GM21526 (cell line): ENCODE data around the gene MBOAT2.
"Not testable (repeated sequence)": the region's sequence is repeated elsewhere in the genome, so short reads cannot be mapped to it uniquely, and the experiment has no call there.

Source experiments
- ATAC-seq: cut with Tn5 transposase; IDR thresholded peaks from one replicate; pipeline ENCODE4 v1.9.1; 2021; ENCODE audit warnings: moderate library complexity; ENCODE audit not compliant: unreplicated experiment, low FRiP score

MBOAT2 gene

DNA sequence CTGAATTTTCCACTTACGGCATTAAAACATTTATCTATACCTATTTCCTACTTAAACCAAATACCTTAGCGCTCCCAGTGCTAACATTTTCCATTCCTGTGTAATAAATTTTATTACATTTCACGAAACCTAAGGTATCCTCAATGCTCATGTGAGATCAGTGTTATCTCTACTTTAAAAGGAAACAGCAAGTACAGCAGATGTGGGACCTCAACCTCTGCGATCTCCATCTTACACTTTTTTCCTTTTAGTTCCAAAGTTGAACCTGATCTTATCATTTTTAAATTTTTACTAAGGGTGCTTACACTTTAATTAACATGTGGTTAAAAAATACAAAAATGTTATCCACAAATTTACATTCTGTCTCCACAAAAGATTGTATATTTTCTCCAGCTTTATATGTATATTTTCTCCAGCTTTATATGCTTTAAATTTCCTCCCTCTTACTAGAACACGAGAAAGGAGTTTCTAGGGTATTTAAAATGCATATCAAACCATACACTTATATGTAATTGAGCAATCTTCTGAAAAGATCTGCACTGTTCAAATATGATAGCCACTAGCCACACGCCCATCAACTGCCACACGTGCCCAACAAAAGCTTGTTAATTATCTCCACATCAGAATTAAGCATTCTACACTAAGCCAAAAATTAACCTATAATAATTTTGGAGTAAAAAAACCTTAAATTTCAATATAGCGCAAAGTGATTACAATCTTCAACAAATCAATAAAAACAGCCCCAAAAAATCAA lies 38.1 kb downstream of the MBOAT2 start:
- no peak for ATAC-seq

DNA sequence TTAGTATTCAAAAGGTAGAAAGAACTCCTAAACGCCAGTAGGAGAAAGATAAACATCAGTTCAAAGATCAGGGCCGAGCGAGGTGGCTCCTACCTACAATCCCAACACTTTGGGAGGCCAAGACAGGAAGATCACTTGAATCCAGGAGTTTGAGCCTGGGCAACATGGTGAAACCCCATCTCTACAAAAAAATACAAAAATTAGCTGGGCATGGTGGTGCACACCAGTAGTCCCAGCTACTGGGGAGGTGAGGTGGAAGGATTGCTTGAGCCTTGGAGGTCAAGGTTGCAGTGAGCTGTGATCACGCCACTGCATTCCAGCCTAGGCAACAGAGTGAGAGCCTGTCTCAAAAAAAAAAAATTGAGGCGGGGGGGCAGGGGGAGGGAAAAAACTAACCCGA lies 40.6 kb downstream of the MBOAT2 start:
- no peak for ATAC-seq

DNA sequence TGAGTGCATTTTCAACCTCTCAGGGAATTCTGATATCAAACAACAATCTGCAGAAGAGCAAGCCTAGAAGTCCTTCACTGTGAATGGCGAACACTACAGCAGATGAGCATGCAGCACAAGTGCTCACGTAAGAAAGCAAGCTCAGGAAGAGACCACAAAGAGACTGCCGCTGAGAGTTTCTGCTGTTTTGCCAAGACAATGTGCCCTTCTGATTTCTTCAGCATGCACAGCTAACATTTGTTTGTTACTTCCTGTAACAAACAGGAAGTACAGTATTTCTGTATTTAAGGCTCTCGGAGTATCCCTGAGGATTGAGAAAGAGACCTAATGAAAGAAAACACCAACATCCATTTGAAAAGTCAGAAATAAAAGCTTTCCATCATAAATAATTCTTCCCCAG lies 45.9 kb downstream of the MBOAT2 start:
- ATAC-seq = no peak

DNA sequence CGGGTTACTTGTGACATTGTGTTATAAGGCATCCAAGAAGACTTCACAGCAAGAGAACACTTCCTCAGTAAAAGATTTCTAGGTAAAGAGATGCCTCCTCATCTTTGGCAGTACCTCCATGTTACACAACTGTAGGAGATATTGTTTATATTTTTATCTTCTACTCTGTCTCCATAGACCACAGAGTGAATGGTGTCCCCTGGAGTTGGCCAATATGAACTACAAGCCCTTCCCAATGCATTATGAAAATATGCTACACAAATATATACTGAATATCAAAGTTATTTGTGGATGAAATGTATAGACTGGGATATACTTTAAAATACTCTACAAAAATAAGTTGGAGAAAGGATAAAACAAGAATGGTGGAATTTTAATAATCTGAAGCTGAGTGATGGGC lies 46.7 kb downstream of the MBOAT2 start:
- no peak for ATAC-seq

DNA sequence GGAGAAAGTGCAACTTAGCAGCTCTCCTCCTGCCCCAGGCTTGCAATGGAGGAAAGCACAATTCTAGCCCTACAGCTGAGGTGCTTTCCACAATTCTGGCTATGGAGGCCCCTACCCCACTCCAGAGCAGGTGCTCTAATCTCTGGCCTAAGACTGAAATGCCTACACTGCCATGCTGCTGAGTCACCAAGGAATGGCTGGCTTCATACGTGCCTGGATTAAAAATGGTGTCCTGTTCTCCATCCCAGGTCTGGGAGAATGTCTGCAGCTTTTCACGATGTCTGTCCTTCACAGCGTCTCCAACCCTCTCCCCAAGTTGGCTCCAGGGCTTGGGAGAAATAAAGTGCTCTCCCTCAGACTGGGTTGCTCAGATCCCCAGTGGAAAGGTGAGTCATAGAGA lies 48.5 kb downstream of the MBOAT2 start:
- no peak for ATAC-seq

DNA sequence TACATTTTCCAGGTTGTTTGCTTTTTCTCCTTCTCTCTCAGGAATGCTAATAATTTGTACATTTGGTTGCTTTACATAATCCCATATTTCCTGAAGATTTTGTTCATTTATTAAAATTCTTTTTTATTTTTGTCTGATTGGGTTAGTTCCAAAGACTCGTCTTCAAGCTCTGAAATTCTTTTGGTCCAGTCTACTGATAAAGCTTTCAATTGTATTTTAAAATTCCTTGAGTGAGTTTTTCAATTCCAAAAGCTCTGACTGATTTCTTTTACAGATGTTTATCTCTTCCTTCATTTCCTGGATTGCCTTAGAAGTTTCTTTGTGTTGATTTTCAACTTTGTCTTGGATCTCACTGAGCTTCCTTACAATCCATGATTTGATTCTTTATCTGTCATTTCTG lies 50.0 kb downstream of the MBOAT2 start:
- no peak for ATAC-seq

DNA sequence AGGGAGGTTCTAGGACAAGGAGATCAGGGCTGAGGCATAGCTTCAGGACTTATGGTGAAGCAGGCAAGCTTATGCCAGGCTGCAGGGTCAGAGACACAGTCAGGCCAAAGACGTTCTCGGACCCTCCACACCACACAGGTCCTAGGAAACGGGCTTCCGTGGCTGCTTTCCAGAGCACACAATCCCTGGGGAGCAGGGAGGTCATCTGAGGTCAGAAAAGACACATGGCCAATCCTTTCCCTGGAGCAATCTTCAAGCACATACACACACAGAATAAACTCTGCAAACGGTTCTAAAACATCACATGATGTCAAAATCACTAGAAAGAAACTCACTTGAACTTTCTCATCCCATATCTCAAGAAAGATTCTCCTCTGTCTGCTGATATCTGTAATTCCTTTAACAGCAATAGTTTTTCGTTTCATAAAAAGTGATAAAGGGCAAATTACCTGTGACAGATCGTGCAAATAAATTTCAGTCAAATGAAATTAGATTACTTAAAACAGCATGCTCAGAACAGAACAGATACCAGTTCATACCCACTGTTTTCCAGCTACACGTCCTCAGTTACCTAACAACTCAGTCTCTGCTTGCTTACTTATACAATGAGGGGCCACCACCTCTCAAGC lies 63.9 kb downstream of the MBOAT2 start:
- no peak for ATAC-seq

DNA sequence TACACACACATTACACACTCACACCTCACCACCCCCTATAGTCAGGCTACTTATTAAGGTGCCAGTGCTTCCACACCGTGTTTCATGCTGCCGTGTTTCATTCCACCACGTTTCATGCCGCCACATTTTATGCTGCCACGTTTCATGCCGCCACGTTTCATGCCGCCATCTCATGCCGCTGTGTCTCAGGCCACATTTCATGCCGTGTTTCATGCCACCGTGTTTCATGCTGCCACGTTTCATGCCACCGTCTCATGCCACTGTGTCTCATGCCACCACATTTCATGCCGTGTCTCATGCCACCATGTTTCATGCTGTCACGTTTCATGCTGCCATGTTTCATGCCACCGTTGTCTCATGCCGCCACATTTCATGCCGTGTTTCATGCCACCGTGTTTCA lies 65.1 kb downstream of the MBOAT2 start:
- ATAC-seq = no peak

DNA sequence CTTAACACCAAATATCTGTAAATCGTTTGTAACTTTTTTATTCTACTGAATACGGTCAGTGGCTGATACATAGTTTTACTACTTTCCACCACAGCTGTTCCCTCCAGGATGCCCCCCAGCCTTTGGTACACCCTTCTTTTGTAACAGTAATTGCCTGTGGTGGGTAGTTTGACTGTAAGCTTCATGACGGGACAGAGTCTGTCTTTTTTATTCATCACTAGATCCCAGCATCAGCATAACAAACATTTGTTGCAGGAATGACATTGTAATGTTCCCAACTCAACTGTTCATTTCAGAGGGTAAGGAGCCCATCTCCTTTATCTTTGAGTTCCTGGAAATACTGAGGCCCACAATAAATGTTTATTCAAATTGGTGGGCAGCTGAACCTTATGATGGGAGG lies 67.5 kb downstream of the MBOAT2 start:
- ATAC-seq = no peak

DNA sequence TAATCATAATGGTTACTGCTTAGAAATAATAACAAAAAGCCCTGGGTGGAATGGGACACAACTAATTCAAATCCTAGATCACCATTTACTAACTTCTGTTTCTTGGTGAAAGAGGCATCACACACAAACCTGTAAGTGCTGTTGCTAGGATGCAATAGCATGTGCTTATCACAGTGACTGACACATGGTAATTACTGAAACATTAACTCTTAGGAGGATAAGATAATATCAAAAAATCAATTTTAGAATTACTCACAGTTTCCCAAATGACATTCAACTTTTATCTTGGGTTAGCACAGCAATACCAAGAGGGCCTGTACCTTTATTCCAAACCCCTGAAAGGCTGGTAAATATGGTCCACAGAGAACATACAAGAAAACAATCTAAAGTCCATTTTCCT lies 69.1 kb downstream of the MBOAT2 start:
- no peak for ATAC-seq

DNA sequence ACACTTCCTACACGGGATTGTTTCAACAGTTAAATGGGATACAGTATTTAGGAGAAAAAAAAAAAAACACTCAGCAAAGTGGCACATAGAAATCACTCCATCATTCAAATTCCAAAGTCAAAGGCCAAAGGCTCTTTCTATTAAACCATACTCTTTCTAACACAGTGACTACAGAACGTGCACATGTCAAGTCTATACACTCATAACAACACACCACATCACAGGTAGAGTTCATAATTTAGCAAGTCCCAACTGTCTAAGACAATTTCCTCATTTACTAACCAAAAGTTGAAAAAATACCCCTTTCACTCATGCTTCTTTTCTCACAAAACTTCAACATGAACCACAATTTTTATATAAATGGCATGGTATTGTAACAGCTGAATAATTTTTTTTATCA lies 70.8 kb downstream of the MBOAT2 start:
- no peak for ATAC-seq

DNA sequence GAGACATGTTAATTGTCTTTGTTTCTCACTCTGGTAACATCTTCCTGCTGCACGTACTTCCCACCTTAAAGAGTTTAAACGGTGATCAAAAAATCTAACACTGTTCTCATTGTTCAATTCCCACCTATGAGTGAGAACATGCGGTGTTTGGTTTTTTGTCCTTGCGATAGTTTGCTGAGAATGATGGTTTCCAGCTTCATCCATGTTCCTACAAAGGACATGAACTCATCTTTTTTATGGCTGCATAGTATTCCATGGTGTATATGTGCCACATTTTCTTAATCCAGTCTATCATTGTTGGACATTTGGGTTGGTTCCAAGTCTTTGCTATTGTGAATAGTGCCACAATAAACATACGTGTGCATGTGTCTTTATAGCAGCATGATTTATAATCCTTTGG lies 73.3 kb downstream of the MBOAT2 start:
- ATAC-seq = not testable (repeated sequence)

DNA sequence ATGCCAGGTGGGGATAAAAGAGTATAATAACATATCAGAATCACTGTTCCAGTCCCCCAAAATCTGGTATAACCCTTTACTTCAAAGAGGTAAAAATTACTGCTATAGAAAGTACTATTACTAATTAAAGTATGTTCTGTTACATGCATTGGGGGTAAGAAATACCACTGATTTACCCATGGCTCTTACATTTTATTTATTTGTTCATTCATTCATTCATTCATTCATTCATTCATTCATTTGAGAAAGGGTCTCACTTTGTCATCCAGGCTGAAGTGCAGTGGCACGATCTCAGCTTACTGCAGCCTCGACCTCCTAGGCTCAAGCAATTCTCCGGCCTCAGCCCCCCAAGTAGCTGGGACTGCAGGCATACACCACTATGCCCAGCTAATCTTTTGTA lies 74.4 kb downstream of the MBOAT2 start:
- no peak for ATAC-seq

DNA sequence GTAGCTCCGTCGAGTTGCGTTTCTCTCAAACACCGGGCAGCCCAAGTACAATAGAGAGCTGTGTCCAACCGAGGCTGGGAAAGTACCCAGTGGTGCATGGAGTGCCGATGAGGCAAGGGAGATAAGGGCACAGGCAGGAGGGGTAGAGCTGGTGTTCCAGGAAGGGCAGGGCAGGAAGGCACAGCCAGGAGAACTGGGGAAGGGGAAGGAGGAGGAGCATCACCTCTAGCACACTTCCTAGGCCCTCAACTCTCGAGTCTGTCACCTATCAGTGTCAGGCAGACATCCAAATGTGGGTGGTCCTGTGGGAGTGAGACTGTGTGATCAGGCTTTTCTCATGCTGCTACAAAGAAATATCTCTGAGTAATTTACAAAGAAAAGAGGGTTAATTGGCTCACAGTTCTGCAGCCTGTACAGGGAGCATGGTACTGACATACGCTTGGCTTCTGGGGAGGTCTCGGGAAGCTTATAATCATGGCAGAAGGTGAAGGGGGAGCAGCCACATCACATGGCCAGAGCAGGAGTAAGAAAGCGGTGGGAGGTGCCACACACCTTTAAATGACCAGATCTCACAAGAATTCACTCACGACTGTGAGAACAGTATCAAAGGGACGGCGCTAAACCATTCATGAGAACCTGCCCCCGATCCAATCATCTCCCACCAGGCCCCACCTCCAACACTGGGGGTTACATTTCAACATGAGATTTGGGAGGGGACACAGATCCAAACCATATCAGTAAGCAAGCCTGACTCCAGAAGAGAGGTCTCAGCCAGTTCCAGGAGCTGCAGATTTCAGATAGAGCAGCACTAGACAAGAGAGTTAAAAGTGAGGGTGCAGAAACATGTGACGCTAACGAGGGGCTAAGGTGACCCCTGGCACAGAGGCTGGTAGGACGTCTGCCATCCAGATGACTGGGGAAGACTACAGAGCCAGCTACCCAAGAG lies 75.7 kb downstream of the MBOAT2 start:
- no peak for ATAC-seq

DNA sequence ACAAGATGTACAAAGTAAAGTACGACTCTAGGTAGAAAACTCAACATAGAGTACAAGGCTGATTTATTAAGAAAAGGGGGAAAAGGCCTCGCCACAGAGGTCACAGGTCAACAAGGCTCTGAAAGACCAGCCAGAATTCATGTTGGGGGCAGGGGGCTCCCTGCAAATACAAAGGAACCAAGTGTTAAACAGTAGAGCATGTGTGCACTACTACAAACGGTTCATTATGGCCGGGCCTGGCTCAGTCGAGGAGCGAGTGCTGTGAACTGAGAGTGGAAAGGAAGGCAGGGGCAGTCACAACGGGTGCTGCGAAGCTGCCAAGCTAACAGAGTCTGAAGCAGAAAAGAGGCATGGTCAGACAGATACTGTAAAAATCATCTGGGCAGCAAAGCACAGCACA lies 77.1 kb downstream of the MBOAT2 start:
- no peak for ATAC-seq

DNA sequence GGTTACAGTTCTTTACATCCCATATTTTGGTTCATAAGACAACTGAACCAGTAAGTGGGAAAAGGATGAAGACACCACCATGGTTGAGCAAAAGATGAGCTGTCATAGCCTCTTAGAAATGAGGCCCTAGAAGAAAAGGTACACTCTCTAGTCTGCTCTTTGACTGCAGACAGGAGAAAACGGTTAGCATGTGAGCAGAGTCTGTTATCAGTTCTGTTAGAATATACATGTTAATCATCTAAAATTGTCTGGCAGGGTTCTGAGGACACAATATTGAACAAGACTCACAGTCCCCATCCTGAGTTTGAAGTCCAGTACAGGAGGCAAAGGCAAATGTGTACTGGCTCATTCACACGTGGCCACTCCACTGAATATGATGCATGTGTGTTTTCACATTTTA lies 78.1 kb downstream of the MBOAT2 start:
- no peak for ATAC-seq

DNA sequence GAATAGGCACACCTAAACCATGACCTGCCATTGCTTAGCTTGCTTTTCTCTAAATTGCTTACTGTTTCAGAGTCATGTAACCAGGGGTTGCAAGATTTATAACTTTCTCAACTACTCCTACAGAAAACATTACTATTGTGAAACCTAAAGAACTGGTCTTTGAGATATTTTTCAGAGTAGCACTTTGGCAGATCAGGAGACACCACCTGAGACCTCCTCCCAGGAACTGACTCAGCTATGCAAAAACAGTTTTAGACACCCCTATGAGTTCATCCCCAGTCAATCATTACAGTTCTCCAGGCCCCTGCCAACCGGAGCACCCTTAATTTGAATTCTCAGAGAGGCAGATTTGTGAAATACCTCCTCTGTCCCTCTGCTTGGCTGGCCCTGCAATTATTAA lies 80.3 kb downstream of the MBOAT2 start:
- no peak for ATAC-seq

DNA sequence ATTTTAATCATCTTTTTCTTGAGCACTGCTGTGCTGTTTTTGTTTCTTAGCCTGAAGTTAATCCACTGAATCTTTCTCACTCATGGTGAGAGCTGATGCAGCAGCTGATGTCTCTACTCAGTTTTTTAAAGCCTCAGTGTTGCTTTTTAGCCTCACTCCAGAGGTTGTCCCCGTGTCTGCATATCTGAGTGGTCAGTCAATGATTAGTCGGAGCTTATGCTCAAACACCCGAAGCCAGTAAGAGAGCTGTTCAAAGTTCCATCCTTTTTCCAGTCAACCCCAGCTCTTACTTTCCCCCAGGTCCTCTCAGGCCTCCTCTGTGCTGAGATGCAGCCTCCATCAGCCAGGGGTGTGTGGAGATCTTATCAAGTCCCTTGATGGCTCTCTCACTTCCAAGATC lies 81.1 kb downstream of the MBOAT2 start:
- no peak for ATAC-seq

DNA sequence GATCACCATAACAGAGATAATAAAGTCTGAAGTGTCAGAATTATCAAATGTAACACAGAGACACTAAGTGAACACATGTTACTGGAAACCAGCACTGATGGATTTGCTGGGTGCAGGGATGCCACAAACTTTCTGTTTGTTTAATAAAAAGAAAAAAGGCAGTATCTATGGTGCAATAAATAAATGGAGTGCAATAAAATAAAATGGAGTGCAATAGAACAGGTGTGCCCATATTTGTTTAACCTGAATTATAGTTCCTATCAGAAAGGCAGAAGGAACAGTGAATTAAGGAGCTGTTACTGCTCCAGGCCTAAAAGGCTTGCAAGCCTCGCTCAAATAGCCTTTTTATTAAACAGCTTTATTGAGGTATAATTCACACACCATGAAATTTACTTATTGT lies 85.1 kb downstream of the MBOAT2 start:
- ATAC-seq = no peak

DNA sequence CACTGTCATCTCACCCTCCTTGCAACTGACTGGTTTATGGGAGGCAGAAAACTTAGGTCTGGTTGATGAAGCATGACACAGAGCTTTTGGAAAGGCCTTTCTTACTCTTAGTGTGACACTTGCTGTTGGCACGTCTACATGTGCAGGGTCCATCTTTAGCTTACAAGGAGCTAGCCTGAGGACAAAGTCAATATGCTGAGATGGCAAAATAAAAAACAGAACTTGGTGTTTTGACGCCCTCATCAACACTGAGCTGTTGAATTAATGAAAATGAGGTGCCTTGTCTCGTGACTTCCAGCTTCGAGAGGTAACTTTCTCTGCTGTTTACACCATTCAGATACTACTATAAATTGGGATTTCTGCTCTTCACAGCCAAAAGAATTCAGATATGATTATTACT lies 87.5 kb downstream of the MBOAT2 start:
- no peak for ATAC-seq

DNA sequence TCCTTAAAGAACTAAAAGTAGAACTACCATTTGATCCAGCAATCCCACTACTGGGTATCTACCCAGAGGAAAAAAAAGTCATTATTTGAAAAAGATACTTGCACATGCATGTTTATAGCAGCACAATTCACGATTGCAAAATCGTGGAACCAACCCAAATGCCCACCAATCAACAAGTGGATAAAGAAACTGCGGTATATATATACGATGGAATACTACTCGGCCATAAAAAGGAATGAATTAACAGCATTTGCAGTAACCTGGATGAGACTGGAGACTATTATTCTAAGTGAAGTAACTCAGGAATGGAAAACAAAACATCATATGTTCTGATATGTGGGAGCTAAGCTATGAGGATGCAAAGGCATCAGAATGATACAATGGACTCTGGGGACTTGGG lies 89.7 kb downstream of the MBOAT2 start:
- not testable (repeated sequence) for ATAC-seq
